Upper lobe of left lung (tissue), 6 donors: ENCODE results near the gene OTOGL. TPM values are rescaled to one million over a fixed set of nuclear protein-coding genes. Genes with fewer than 3 reads are reported as not detected.

Experiments used
- ATAC-seq, 2 donors: fragments of 200-7000 bp; cut with Tn5 transposase; one replicate each; pipeline ENCODE4 v1.9.1; 2022; ENCODE audit warnings: mild to moderate bottlenecking in 2 of 2, moderate library complexity in 2 of 2; ENCODE audit not compliant: low FRiP score in 2 of 2
- DNase-seq, 2 donors: peaks; one replicate each; pipeline ENCODE4 v3.0.0-alpha.2; 2019 to 2020
- H3K27ac ChIP-seq, 4 donors: fragments of 200-600 bp; sonication (generic); one replicate each; pipeline ENCODE4 v1.5.1; 2016 to 2019
- H3K27me3 ChIP-seq, 4 donors: fragments of 200-600 bp; sonication (generic); one replicate each; pipeline ENCODE4 v1.5.1; 2017 to 2019
- H3K36me3 ChIP-seq, 4 donors: fragments of 200-600 bp; sonication (generic); one replicate each; pipeline ENCODE4 v1.5.1; 2016 to 2019
- H3K4me1 ChIP-seq, 4 donors: fragments of 200-600 bp; sonication (generic); one replicate each; pipeline ENCODE4 v1.5.1; 2018 to 2019
- H3K4me3 ChIP-seq, 4 donors: fragments of 200-600 bp; sonication (generic); one replicate each; pipeline ENCODE4 v1.5.1; 2017 to 2019; ENCODE audit warnings: mild to moderate bottlenecking in 2 of 4, moderate library complexity in 1 of 4
- H3K9me3 ChIP-seq, 4 donors: fragments of 200-600 bp; sonication (generic); one replicate each; pipeline ENCODE4 v1.5.1; 2018 to 2019
- EP300 ChIP-seq, 4 donors: sonication (generic); formaldehyde crosslinking; IDR thresholded peaks; one replicate each; pipeline ENCODE4 v1.5.1; 2017; ENCODE audit warnings: antibody characterized with exemption in 4 of 4, control low read depth in 2 of 4
- POLR2A ChIP-seq, 4 donors: fragments of 450-650 bp; IDR thresholded peaks; one replicate each; pipeline ENCODE4 v1.5.1; 2016 to 2017; ENCODE audit warnings: antibody characterized with exemption in 4 of 4, mild to moderate bottlenecking in 2 of 4
- POLR2AphosphoS5 ChIP-seq, 2 donors: sonication (generic); formaldehyde crosslinking; IDR thresholded peaks; one replicate each; pipeline ENCODE4 v1.5.1; 2017; ENCODE audit warnings: antibody characterized with exemption in 2 of 2
- WGBS, 2 donors: methylation state at CpG; one replicate each; pipeline ENCODE4 v1.1.5; 2017 to 2018; 5-methylcytosine and 5-hydroxymethylcytosine counted together
- small RNA-seq, 4 donors: library from RNA; depleted of rRNA; stranded (forward); fragments of <200 nt; gene quantifications; one replicate each; pipeline ENCODE3, GENCODE V24; 2016
- total RNA-seq, 6 donors: library from RNA; depleted of rRNA in 4 of 6; stranded (reverse); fragments of >200 nt in 4 of 6; gene quantifications; one replicate each; pipeline versions ENCODE4 v1.1.0 to v1.2.1, GENCODE V29; 2016 to 2021
- TF ChIP-seq, protein P1 (sequence below), 6 experiments: fragments of 450-650 bp in 4 of 6; fragments of 200-600 bp in 2 of 6; sonication (generic) in 2 of 6; IDR thresholded peaks; one replicate each; pipeline ENCODE4 v1.5.1; 2016 to 2019; ENCODE audit warnings: antibody characterized with exemption in 6 of 6
- donor health status: DM: no; HTN: no; CAD: no; lungs with moderate emphysema.
- donor health status: DM: no; HTN: yes; CAD: no; lungs with severe emphysema.

OTOGL gene
- total RNA-seq, 6 donors from 2014 or later, result 0.10 to 3.1 (median 0.21) TPM

DNA sequence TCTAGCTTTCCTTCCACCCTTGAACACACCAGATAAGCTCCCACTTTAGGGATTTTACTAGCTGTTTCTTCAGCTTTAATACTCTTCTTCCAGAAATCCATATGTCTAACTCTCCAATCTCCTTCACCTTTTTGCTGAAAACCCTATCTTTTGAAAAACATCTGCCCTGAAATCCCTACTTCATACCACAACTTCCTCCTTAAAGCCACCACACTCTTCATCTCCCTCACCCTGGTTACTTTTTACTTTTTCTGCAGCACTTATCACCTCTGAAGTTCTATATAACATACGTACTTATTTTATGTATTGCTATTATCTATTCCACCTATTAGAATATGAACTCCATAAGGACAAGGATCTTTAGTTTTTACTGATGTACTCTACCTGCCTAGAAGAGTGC lies 316.1 kb downstream of the OTOGL start:
- Histone ChIP-seq H3K27me3 (no peaks in the 10 kb centered on the region), H3K27ac (no peak overlapping the region), H3K4me1 (no peaks in the 10 kb centered on the region), H3K9me3 (no peaks in the 10 kb centered on the region), H3K36me3 (no peaks in the 10 kb centered on the region), H3K4me3 (no peak overlapping the region)
- TF ChIP-seq, protein P1, sequence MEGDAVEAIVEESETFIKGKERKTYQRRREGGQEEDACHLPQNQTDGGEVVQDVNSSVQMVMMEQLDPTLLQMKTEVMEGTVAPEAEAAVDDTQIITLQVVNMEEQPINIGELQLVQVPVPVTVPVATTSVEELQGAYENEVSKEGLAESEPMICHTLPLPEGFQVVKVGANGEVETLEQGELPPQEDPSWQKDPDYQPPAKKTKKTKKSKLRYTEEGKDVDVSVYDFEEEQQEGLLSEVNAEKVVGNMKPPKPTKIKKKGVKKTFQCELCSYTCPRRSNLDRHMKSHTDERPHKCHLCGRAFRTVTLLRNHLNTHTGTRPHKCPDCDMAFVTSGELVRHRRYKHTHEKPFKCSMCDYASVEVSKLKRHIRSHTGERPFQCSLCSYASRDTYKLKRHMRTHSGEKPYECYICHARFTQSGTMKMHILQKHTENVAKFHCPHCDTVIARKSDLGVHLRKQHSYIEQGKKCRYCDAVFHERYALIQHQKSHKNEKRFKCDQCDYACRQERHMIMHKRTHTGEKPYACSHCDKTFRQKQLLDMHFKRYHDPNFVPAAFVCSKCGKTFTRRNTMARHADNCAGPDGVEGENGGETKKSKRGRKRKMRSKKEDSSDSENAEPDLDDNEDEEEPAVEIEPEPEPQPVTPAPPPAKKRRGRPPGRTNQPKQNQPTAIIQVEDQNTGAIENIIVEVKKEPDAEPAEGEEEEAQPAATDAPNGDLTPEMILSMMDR (IDR thresholded peaks at IDR 0.05), result no peak
- TF ChIP-seq POLR2AphosphoS5 (IDR thresholded peaks at IDR 0.05), result no peak
- TF ChIP-seq POLR2A (IDR thresholded peaks at IDR 0.05), result no peak
- TF ChIP-seq EP300 (IDR thresholded peaks at IDR 0.05), result no peak
- 54 to 59% methylated on average over 1 of the region's 1 CpG for WGBS, 2 donors
- DNase-seq, result no peak
- ATAC-seq, result no peak

DNA sequence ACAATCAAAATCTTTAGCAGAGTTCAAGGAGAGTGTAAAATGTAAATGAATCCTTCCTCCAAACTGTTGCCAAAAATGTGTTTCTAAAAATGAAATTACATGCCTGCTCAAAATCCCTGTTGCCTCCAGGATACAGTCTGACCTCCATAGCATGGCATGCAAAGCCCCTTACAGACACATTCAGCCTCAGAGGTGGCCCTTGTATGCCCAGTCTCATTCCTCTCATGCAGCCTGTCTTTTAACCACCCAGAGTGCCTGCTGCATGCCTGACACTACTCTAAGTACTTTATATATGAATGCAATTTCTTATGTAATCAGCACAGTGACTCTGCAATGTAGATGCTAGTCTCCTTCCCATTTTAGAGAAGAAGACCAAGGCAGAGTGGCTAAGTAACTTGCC lies 320.3 kb downstream of the OTOGL start:
- no peaks in the 10 kb centered on the region for H3K27me3 ChIP-seq
- H3K36me3 ChIP-seq, result no peaks in the 10 kb centered on the region
- no peaks in the 10 kb centered on the region for H3K9me3 ChIP-seq
- TF ChIP-seq POLR2A (IDR thresholded peaks at IDR 0.05) (no peak), EP300 (IDR thresholded peaks at IDR 0.05) (no peak), POLR2AphosphoS5 (IDR thresholded peaks at IDR 0.05) (no peak)
- TF ChIP-seq, protein P1 (IDR thresholded peaks at IDR 0.05), result no peak
- ATAC-seq (no peak), DNase-seq (no peak)
- H3K4me3 ChIP-seq, result no peak overlapping the region
- H3K4me1 ChIP-seq, result no peaks in the 10 kb centered on the region
- H3K27ac ChIP-seq, result no peak overlapping the region

DNA sequence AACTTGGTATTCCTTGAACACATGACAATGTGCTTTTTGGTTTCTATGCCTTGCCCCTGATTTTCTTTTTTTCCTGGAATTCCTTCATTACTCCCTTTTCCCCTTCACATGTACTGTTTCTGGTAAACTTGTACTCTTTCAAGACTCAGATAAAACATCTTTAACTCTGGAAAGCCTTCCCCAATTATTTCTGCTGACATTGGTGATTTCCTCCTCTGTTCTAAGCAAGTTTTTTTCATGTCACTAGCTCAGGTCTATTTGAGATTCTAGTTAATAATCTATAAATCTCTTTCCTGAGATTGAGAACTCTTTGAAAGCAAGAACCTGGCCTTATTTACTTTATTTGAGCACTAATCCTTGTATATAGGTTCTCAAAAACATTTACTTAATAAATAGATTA lies 320.7 kb downstream of the OTOGL start:
- TF ChIP-seq POLR2A (IDR thresholded peaks at IDR 0.05) (no peak), EP300 (IDR thresholded peaks at IDR 0.05) (no peak), POLR2AphosphoS5 (IDR thresholded peaks at IDR 0.05) (no peak)
- TF ChIP-seq, protein P1 (IDR thresholded peaks at IDR 0.05), result no peak
- no peak for ATAC-seq
- no peak overlapping the region for H3K27ac ChIP-seq
- H3K4me1 ChIP-seq, result no peaks in the 10 kb centered on the region
- H3K9me3 ChIP-seq, result no peaks in the 10 kb centered on the region
- no peak for DNase-seq
- no peak overlapping the region for H3K4me3 ChIP-seq
- H3K27me3 ChIP-seq, result no peaks in the 10 kb centered on the region
- no peaks in the 10 kb centered on the region for H3K36me3 ChIP-seq

DNA sequence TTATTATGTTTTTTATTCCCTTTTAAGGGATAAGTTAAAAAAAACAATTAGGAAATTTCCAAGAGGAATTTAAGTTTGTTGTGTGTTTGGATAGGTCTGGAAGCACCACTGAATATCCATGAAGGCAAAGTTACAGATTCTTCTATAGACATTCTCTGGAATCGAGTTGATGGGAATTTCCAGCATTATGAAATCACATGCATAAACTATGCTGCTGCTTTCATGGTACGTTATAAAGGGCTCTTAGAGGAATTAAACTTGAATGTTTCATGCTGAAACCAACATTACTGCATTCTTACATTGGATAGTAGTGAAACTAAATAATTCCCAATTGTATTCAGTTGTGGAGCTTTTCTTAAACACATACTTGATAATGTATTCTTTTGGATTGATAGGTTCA lies 323.2 kb downstream of the OTOGL start:
- DNase-seq (no peak), ATAC-seq (no peak)
- Histone ChIP-seq H3K27me3 (no peaks in the 10 kb centered on the region), H3K4me3 (no peak overlapping the region), H3K27ac (no peak overlapping the region), H3K9me3 (no peaks in the 10 kb centered on the region), H3K36me3 (no peaks in the 10 kb centered on the region), H3K4me1 (no peaks in the 10 kb centered on the region)
- 17 to 18% methylated on average over 2 of the region's 2 CpGs for WGBS, 2 donors
- TF ChIP-seq EP300 (IDR thresholded peaks at IDR 0.05) (no peak), POLR2AphosphoS5 (IDR thresholded peaks at IDR 0.05) (no peak), POLR2A (IDR thresholded peaks at IDR 0.05) (no peak)
- TF ChIP-seq, protein P1 (IDR thresholded peaks at IDR 0.05), result no peak

Small RNA genes lying within 50 kb of the gene (small RNA-seq; reads per million reads assigned to genes)
- gene RN7SKP261, result 0 to 0.11 (median 0) reads per million in 4 donors
- 0 reads per million in 4 donors for gene RNU7-106P

Other genes with a start within 250 kb of the OTOGL start
- gene PPP1R12A, start 164.4 kb upstream of the OTOGL start, total RNA-seq, result 100 to 1,000 TPM in 3 of 6 donors, 10 to 100 TPM in 3; 50.7 to 234 (median 90.4) TPM